Body of pancreas (tissue), 4 donors: ENCODE results near the gene VIPR1. TPM values are rescaled to one million over a fixed set of nuclear protein-coding genes. Genes with fewer than 3 reads are reported as not detected.

ENCODE experiments used
- ATAC-seq: fragments of 150-250 bp; one replicate; pipeline ENCODE4 v1.9.1; 2016
- DNase-seq, 4 donors: peaks; one replicate each; pipeline ENCODE4 v3.0.0-alpha.2; 2019
- H3K27ac ChIP-seq, 4 donors: fragments of 200-600 bp; sonication (generic); 1 replicate in 3 of 4; 2 replicates in 1 of 4; pipeline versions ENCODE4 v1.5.1 to v1.6.1; 2016 to 2019; ENCODE audit warnings: mild to moderate bottlenecking in 1 of 4, mixed read lengths in 1 of 4, moderate library complexity in 1 of 4
- H3K27me3 ChIP-seq, 2 donors: fragments of 200-600 bp; sonication (generic); one replicate each; pipeline ENCODE4 v1.6.0; 2016; ENCODE audit warnings: mild to moderate bottlenecking in 1 of 2
- H3K36me3 ChIP-seq, 2 donors: fragments of 200-600 bp; sonication (generic); replicated peaks in 1 of 2; 2 replicates each; pipeline ENCODE4 v1.5.1; 2016; ENCODE audit warnings: low read depth in 2 of 2; ENCODE audit not compliant: insufficient read depth in 1 of 2
- H3K4me1 ChIP-seq: fragments of 200-600 bp; sonication (generic); one replicate; pipeline ENCODE4 v1.6.0; 2016
- H3K4me3 ChIP-seq, 2 donors: fragments of 200-600 bp; sonication (generic); 1 replicate in 1 of 2; 2 replicates in 1 of 2; pipeline ENCODE4 v1.5.1; 2016 to 2019
- H3K9me3 ChIP-seq, 3 donors: fragments of 200-600 bp; sonication (generic); 1 replicate in 2 of 3; 2 replicates in 1 of 3; pipeline ENCODE4 v1.5.1; 2016
- POLR2A ChIP-seq, 3 donors: fragments of 450-650 bp; IDR thresholded peaks; one replicate each; pipeline ENCODE4 v1.6.1; 2016; ENCODE audit warnings: antibody characterized with exemption in 3 of 3, mild to moderate bottlenecking in 2 of 3
- WGBS, 2 donors: methylation state at CpG; one replicate each; pipeline ENCODE4 v1.1.5; 2017; 5-methylcytosine and 5-hydroxymethylcytosine counted together
- intact Hi-C: fragments of 100-400 bp; cut with DNase I; formaldehyde crosslinking; loops from one replicate; pipeline ENCODE4 v1.15.1; 2023
- total RNA-seq, 2 donors: library from RNA; depleted of rRNA; stranded (reverse); fragments of >200 nt; gene quantifications; one replicate each; pipeline ENCODE4 v1.1.0, GENCODE V29; 2016
- TF ChIP-seq, protein P1 (sequence below), 7 experiments: fragments of 450-650 bp in 4 of 7; fragments of 200-600 bp in 3 of 7; sonication (generic) in 3 of 7; IDR thresholded peaks; one replicate each; pipeline ENCODE4 v1.5.1; 2016 to 2019; ENCODE audit warnings: antibody characterized with exemption in 7 of 7

Gene VIPR1
- total RNA-seq, 2 donors from 2014 or later: 0.99 to 10.6 TPM

GRCh38 chr3:42526616-42527367 is 24.3 kb downstream of the VIPR1 start:
- intact Hi-C loops: no loop called here
- H3K36me3 ChIP-seq: no peaks in the 10 kb centered on the region
- no peak for DNase-seq
- H3K9me3 ChIP-seq: no peaks in the 10 kb centered on the region
- no peak overlapping the region for H3K4me3 ChIP-seq
- H3K27me3 ChIP-seq: no peaks in the 10 kb centered on the region
- no peak overlapping the region for H3K27ac ChIP-seq
- no peak for ATAC-seq
- no peak for TF ChIP-seq POLR2A (IDR thresholded peaks at IDR 0.05)
- TF ChIP-seq, protein P1, sequence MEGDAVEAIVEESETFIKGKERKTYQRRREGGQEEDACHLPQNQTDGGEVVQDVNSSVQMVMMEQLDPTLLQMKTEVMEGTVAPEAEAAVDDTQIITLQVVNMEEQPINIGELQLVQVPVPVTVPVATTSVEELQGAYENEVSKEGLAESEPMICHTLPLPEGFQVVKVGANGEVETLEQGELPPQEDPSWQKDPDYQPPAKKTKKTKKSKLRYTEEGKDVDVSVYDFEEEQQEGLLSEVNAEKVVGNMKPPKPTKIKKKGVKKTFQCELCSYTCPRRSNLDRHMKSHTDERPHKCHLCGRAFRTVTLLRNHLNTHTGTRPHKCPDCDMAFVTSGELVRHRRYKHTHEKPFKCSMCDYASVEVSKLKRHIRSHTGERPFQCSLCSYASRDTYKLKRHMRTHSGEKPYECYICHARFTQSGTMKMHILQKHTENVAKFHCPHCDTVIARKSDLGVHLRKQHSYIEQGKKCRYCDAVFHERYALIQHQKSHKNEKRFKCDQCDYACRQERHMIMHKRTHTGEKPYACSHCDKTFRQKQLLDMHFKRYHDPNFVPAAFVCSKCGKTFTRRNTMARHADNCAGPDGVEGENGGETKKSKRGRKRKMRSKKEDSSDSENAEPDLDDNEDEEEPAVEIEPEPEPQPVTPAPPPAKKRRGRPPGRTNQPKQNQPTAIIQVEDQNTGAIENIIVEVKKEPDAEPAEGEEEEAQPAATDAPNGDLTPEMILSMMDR (IDR thresholded peaks at IDR 0.05): no peak
- no peaks in the 10 kb centered on the region for H3K4me1 ChIP-seq
- WGBS, 2 donors: 77 to 87% methylated on average over 11 to 15 of the region's 15 CpGs

DNA sequence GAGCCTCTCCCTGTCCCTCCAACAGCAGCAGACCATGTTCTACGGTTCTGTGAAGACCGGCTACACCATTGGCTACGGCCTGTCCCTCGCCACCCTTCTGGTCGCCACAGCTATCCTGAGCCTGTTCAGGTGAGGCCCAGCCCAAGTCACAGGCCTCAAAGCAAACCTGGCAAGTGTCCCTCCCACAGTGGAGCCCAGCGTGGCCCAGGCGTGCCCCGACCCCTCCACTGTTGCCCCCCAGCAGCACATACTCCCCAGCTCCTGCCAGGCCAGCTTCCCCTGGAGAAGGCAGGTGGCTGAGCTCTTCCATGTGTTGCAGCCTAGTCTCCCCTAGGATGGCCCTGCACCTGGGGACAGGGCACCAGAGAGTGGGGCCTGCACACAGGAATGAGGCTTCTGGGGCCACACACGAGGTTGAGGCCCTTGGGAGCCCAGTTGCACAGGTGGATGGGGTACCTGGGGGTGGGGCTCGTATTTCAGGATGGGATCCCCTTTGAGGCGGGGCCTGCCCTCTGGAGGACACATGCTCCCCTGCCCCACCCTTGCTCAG is 25.0 kb downstream of the VIPR1 start:
- Histone ChIP-seq H3K4me3 (no peak overlapping the region), H3K27me3 (no peaks in the 10 kb centered on the region), H3K4me1 (no peaks in the 10 kb centered on the region), H3K9me3 (no peaks in the 10 kb centered on the region), H3K27ac (no peak overlapping the region), H3K36me3 (no peaks in the 10 kb centered on the region)
- DNase-seq (no peak), ATAC-seq (no peak)
- intact Hi-C loops: no loop called here
- no peak for TF ChIP-seq POLR2A (IDR thresholded peaks at IDR 0.05)
- TF ChIP-seq, protein P1 (IDR thresholded peaks at IDR 0.05): no peak
- 84 to 93% methylated on average over 5 to 10 of the region's 11 CpGs for WGBS, 2 donors

- Histone ChIP-seq H3K4me3 (no peak overlapping the region), H3K4me1 (no peaks in the 10 kb centered on the region), H3K36me3 (no peaks in the 10 kb centered on the region), H3K27me3 (no peaks in the 10 kb centered on the region), H3K27ac (no peak overlapping the region), H3K9me3 (no peaks in the 10 kb centered on the region)
- no peak for ATAC-seq
- intact Hi-C loops: no loop called here
- DNase-seq: peak in 1 of 4 donors; percentile 20
- 56 to 84% methylated on average over 2 of the region's 2 CpGs for WGBS, 2 donors
- TF ChIP-seq, protein P1 (IDR thresholded peaks at IDR 0.05): no peak
- TF ChIP-seq POLR2A (IDR thresholded peaks at IDR 0.05): no peak
Measured at GRCh38 chr3:42529468-42529867, 27.0 kb downstream of the VIPR1 start.

- H3K4me3 ChIP-seq: no peak overlapping the region
- no peak overlapping the region for H3K27ac ChIP-seq
- DNase-seq (no peak), ATAC-seq (no peak)
- intact Hi-C loops: loop anchor here (10.0 kb wide), 1 partner anchor 305 kb away; no protein-coding TSS in a partner anchor
- H3K9me3 ChIP-seq: no peaks in the 10 kb centered on the region
- no peaks in the 10 kb centered on the region for H3K36me3 ChIP-seq
- H3K27me3 ChIP-seq: no peaks in the 10 kb centered on the region
- TF ChIP-seq POLR2A (IDR thresholded peaks at IDR 0.05): no peak
- TF ChIP-seq, protein P1 (IDR thresholded peaks at IDR 0.05): no peak
- no peaks in the 10 kb centered on the region for H3K4me1 ChIP-seq
Measured at GRCh38 chr3:42530073-42530472, 27.6 kb downstream of the VIPR1 start.
